Suprapubic skin (tissue), 4 donors: ENCODE data around the gene ARF5. TPM values are rescaled to one million over a fixed set of nuclear protein-coding genes. Genes with fewer than 3 reads are reported as not detected.

ENCODE experiments used
- DNase-seq, 2 donors: peaks; one replicate each; pipeline ENCODE4 v3.0.0-alpha.2; 2019; ENCODE audit warnings: low spot score in 2 of 2
- H3K27ac ChIP-seq: fragments of 200-600 bp; sonication (generic); one replicate; pipeline ENCODE4 v1.5.1; 2019
- H3K27me3 ChIP-seq: fragments of 200-600 bp; sonication (generic); one replicate; pipeline ENCODE4 v1.5.1; 2019
- H3K36me3 ChIP-seq: fragments of 200-600 bp; sonication (generic); one replicate; pipeline ENCODE4 v1.5.1; 2019
- H3K4me1 ChIP-seq: fragments of 200-600 bp; sonication (generic); one replicate; pipeline ENCODE4 v1.5.1; 2019
- H3K4me3 ChIP-seq: fragments of 200-600 bp; sonication (generic); one replicate; pipeline ENCODE4 v1.5.1; 2019; ENCODE audit warnings: mild to moderate bottlenecking
- H3K9me3 ChIP-seq: fragments of 200-600 bp; sonication (generic); one replicate; pipeline ENCODE4 v1.5.1; 2019
- CTCF ChIP-seq, 2 donors: fragments of 200-600 bp in 1 of 2; fragments of 450-650 bp in 1 of 2; sonication (generic) in 1 of 2; IDR thresholded peaks; one replicate each; pipeline ENCODE4 v1.5.1; 2016 to 2019; ENCODE audit warnings: antibody characterized with exemption in 2 of 2, mild to moderate bottlenecking in 1 of 2, moderate library complexity in 1 of 2
- EP300 ChIP-seq: sonication (generic); formaldehyde crosslinking; IDR thresholded peaks from one replicate; pipeline ENCODE4 v1.6.1; 2017; ENCODE audit warnings: antibody characterized with exemption
- POLR2A ChIP-seq, 2 donors: fragments of 450-650 bp; IDR thresholded peaks; one replicate each; pipeline ENCODE4 v1.6.1; 2017; ENCODE audit warnings: antibody characterized with exemption in 2 of 2, mild to moderate bottlenecking in 2 of 2, moderate library complexity in 2 of 2
- POLR2AphosphoS5 ChIP-seq, 3 donors: sonication (generic); formaldehyde crosslinking; IDR thresholded peaks; one replicate each; pipeline ENCODE4 v1.6.1; 2017; ENCODE audit warnings: antibody characterized with exemption in 3 of 3
- total RNA-seq, 4 donors: library from RNA; depleted of rRNA; stranded (reverse); fragments of >200 nt; gene quantifications; one replicate each; pipeline ENCODE4 v1.1.0, GENCODE V29; 2016

The ARF5 gene
- total RNA-seq, 4 donors from 2014 or later: 121 to 235 (median 220) TPM

DNA sequence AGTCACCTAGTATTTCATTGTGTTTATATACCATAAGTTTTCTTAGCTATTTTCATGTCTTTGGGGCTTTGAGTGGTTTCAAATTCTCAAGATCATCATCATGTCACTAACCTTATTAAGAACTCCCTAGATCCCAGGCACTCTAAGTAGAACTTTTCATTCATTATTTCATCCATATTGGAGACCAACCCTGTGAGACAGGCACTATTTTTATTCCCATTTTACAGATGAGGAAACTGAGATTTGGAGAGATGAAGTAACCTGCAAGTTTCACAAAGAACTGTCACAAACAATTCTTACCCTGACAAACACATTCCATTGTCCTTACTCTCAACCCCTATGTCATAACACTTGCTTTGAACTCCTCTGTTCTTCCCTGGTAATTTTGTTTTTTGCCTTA, 50.0 kb downstream of the ARF5 start:
- no peaks in the 10 kb centered on the region for H3K4me1 ChIP-seq
- no peak overlapping the region for H3K4me3 ChIP-seq
- H3K36me3 ChIP-seq: no peaks in the 10 kb centered on the region
- no peaks in the 10 kb centered on the region for H3K27me3 ChIP-seq
- no peak for DNase-seq
- H3K9me3 ChIP-seq: no peaks in the 10 kb centered on the region
- H3K27ac ChIP-seq: no peak overlapping the region
- TF ChIP-seq CTCF (IDR thresholded peaks at IDR 0.05) (no peak), EP300 (no peak), POLR2A (IDR thresholded peaks at IDR 0.05) (no peak), POLR2AphosphoS5 (IDR thresholded peaks at IDR 0.05) (no peak)

Other genes starting within 250 kb of the ARF5 start
- gene ZNF800, start 195.7 kb upstream of the ARF5 start, total RNA-seq: 10 to 100 TPM; 41.7 to 57.3 (median 49.7) TPM
- gene GCC1, start 2.8 kb upstream of the ARF5 start, total RNA-seq: 10 to 100 TPM; 17.8 to 27.7 (median 20.5) TPM
- 1 to 10 TPM in 3 of 4 donors, under 1 TPM in 1; 0.89 to 4.3 (median 3.8) TPM for gene FSCN3, start 5.3 kb downstream of the ARF5 start, total RNA-seq
- not detected for gene PAX4, start 29.7 kb downstream of the ARF5 start, total RNA-seq
- 10 to 100 TPM; 72.2 to 99.8 (median 77.2) TPM for gene SND1, start 63.8 kb downstream of the ARF5 start, total RNA-seq